Ramos (cell line): ENCODE results near the gene FAS.

Experiments used
- in situ Hi-C: fragments of 300-500 bp; cut with MboI; formaldehyde crosslinking; loops from one replicate; pipeline ENCODE4 v1.14.3; 2022; ENCODE audit warnings: low sequenced_read_pairs; ENCODE audit not compliant: unreplicated experiment

The FAS gene

DNA sequence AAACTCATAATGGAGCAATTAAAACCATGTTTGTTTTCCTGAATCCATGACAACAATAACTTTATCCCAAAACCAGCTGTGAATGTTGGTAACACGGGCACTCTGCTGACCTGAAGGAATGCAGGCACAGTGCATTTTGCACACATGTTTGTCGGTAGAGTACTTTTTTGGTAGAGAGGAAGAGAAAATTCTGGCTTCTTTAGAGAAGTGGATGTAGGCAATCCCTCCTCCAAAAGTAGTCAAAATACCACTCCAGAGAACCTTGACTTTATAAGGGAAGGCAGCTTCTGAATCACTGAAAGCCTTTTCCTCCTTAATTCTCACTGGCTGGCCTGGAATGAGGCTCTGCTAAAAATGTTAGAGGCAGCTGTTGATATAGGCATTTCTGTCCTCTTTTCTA lies 22.2 kb upstream of the FAS start:
- in situ Hi-C loops = no loop called here

- in situ Hi-C loops = no loop called here
Observed at GRCh38 chr10:88971221-88972061, 19.2 kb upstream of the FAS start.

DNA sequence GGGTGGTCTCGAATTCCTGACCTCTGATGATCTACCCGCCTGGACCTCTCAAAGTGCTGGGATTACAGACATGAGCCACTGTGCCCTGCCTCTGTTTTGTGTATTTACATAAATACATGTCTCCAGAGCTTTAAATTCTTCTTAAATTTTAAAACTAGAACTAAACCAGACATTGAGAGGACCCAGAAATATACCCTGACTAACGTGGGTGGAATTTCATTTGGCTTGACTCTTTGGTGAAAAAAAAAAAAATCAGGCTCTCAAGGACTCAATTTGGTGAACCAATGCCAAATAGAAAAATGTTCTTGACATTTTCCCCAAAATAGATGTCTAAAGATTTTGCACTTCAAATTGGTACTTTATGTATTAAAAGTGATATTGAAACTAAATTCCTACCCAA lies 16.6 kb upstream of the FAS start:
- in situ Hi-C loops = no loop called here

DNA sequence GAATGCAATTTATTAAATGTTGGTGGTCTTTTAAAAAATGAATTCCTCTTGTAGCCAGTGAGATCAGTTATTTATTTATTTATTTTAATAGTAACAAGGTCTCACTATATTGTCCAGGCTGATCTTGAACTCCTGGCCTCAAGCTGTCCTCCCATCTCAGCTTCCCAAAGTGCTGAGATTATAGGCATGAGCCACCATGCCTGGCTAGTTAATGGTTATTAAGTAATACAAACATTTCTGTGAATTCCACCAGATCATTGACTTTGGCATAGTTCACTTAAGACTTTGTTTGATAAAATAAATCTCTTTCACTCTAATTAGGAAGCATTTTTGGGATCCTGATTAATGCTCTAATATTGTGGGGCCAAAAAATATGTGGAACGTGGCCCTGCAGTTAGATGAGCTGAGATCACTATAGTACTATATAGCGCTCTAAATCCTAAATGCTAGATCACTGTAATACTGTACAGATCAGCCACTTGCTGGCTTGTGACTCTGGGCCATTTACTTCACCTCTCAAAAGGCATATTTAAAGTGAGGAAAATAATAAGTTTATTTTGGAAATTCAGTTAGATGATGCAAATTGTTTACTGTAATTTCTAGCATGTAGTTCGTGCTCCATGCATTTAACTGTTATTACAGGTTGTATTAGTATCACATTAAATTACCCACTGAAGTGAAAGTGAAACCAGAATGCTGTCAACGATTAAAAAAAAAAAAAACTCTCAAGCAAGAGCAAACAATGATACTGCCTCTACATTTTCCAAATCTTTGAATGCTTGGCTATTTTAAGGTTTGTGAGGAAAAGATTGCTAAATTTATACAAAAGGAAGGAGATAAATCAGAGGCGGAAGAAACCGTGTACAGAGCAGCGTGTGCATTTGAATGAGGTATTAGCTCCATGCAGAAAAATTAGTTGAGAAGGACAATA lies 15.9 kb upstream of the FAS start:
- in situ Hi-C loops = loop anchor here (25.0 kb wide), 1 partner anchor 1137 kb away; no protein-coding TSS in a partner anchor

DNA sequence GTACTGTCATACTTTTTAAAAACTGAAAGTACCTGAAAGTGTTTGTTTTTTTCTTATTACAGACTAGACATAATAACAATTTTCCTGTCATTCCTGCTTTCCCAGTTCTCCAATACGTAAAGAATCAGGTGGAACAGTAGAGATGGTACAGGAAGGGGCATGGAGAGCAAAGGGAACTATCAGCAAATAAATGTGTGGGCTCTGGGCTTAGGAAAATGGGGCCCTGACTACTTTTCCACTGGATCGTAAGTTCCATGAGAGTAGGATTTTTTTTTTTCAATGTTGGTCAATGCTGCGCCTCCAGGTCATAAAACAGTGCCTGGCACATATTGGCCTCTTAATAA lies 15.2 kb upstream of the FAS start:
- in situ Hi-C loops = loop anchor here (25.0 kb wide), 1 partner anchor 1138 kb away; no protein-coding TSS in a partner anchor

DNA sequence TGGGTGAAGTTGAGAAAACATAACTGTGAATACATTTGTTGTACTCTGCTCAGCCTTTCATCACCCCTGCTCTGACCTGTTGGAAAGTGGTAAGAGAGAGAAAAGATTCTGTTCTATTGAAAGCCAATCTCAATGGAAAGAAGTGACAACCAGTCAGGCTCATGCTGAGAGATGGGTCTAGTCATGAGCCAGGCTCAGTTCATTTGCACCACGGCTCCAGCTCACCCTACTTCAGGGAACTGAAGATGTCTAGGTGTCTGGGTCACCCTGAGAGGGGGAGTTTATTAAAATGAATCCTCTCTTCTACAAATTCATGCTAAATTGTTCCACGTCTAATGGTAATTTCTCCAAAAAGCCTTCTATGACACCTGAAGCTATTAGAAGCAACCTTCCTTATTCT lies 12.1 kb upstream of the FAS start:
- in situ Hi-C loops = loop anchor here (25.0 kb wide), 1 partner anchor 1141 kb away; no protein-coding TSS in a partner anchor

DNA sequence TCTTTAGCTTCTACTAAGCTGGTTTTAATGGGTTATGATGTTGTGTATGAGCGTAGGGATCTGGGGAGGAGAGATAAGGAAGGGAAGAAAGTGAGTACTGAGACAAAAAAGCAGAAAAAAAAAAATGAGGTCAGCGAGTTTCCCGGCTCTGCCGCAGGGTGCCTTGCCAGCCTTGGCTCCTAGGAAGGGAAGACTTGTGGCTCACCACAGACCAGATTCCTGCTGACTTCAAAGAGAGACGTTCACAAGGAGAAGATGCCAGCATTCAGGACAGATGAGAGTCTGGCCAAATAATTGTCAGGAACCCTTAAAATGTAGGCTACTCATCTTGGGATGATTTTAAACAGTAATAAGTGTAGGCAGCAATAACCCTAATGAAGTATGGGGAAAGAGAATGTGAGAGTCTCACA lies 11.4 kb upstream of the FAS start:
- in situ Hi-C loops = loop anchor here (25.0 kb wide), 1 partner anchor 1142 kb away; no protein-coding TSS in a partner anchor

DNA sequence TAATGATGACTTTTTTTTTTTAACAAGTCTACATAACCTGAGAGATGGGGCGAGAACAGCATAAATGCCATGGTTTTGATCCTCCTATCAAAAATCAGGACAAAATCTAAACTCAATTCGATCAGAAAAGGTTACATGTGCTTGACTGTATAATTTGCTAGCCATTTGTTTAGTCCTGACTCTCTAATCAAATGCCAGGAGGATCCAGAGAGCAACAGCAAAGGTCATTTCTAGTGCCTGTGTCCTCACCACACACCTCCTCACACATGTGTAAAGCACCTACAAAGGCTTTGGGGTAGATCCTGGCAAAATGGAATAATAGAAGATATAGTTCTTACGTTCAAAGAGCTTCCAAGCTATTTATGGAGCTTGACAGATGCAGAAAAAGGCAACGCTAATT lies 11.0 kb upstream of the FAS start:
- in situ Hi-C loops = loop anchor here (25.0 kb wide), 1 partner anchor 1142 kb away; no protein-coding TSS in a partner anchor

- in situ Hi-C loops = loop anchor here (25.0 kb wide), 1 partner anchor 1143 kb away; no protein-coding TSS in a partner anchor
Observed at GRCh38 chr10:88980247-88980646, 10.4 kb upstream of the FAS start.

GRCh38 chr10:88980800-88981199 lies 9.8 kb upstream of the FAS start:
- in situ Hi-C loops = loop anchor here (25.0 kb wide), 1 partner anchor 1143 kb away; no protein-coding TSS in a partner anchor

DNA sequence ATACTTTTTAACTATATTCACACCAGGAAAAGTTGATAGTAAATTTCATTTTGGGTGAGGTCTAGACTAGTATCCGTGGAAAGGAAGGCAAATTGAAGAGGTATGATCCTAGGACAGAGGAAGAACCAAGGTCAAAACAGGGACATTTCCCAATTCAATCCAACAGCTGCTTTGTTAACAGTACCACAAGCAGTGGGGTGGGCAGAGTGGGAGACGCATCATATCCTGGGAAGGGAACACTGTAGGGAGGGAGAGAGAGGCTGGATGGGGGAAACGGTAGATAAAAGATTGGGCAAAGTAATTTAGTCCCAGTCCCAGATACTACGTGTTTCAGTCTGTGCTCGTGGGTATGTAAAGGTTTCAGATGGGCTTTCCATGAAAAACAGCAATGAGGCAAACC lies 9.2 kb upstream of the FAS start:
- in situ Hi-C loops = loop anchor here (25.0 kb wide), 1 partner anchor 1144 kb away; no protein-coding TSS in a partner anchor

GRCh38 chr10:88982366-88982765 lies 8.2 kb upstream of the FAS start:
- in situ Hi-C loops = loop anchor here (25.0 kb wide), 1 partner anchor 1145 kb away; no protein-coding TSS in a partner anchor

DNA sequence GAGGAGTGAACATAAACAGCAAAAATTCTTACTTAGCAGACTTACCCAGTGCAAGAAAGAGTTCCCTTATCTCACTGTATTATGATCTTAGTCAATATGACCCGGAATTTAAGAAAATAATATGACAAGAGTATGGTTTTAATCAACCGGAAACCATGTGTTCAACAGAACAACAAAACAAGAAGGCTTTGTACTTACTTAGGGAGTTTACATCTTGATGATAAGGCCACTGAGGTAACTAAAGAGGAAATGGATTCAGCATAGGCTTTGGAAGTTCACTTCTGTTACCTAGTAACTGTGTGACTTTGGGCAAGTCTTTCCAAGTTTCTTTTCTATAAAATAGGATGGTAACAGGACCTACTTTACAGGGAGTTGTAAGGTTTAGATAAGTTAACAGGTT lies 7.4 kb upstream of the FAS start:
- in situ Hi-C loops = loop anchor here (25.0 kb wide), 1 partner anchor 1146 kb away; no protein-coding TSS in a partner anchor

- in situ Hi-C loops = loop anchor here (25.0 kb wide), 1 partner anchor 1147 kb away; no protein-coding TSS in a partner anchor
Observed at GRCh38 chr10:88983939-88984338, 6.7 kb upstream of the FAS start.

DNA sequence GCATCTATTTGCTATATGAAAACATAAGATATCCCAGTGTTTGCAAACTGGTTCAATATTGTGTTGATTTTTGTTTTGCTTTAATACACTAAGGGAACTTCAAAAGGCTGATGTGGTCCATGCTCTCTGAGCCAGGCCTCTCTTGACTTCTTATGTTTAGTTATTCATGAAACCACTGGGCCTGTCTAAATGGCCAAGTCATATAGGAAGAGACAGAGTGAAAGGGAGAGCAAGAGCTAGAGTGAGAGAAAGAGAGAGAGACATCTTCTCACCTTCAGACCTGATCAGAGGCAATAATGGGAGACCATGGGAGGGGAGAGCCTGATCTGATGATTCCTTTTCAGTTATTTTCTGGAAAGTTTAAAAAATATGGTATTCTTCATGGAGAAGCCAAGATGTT lies 6.1 kb upstream of the FAS start:
- in situ Hi-C loops = loop anchor here (25.0 kb wide), 1 partner anchor 1147 kb away; no protein-coding TSS in a partner anchor

DNA sequence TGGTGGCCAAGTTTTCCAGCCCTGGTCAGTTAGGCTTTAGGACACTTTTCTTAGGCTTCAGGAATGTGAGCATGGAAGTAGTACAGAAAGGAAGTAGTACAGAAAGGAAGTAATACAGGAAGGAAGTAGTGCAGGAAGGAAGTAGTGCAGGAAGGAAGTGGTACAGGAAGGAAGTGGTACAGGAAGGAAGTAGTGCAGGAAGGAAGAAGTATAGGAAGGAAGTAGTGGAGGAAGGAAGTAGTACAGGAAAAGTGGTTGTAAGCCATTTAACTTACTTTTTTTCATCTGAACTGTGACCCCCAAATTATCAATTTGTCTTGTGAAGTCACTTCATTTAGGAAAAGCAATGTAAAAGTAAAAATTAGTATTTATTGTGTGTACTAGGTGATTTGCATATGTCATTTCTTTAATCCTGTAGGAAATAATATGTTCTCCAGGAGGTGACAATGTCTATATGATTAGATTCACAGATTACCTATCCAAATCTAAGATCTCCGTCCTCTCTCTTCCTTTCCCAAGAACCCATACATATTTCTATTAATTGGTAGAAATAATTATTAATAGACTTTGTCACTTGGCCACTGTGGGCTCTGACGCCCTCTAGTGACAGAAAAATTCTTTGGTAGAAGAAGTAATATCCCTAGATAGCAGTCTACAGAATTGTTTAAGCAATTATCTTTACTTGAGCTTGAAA lies 3.9 kb upstream of the FAS start:
- in situ Hi-C loops = loop anchor here (25.0 kb wide), 1 partner anchor 1149 kb away; no protein-coding TSS in a partner anchor

- in situ Hi-C loops = loop anchor here (25.0 kb wide), 1 partner anchor 1150 kb away; no protein-coding TSS in a partner anchor
Observed at GRCh38 chr10:88987243-88987725, 3.3 kb upstream of the FAS start.

GRCh38 chr10:88987840-88988239 lies 2.8 kb upstream of the FAS start:
- in situ Hi-C loops = loop anchor here (25.0 kb wide), 1 partner anchor 1151 kb away; no protein-coding TSS in a partner anchor

GRCh38 chr10:88989423-88989822 lies 1.2 kb upstream of the FAS start:
- in situ Hi-C loops = loop anchor here (25.0 kb wide), 1 partner anchor 1152 kb away; no protein-coding TSS in a partner anchor
